Measurements from ENCODE around the gene CACNA1F. TPM values are rescaled to one million over a fixed set of nuclear protein-coding genes. Genes with fewer than 3 reads are reported as not detected.

Gene CACNA1F
- total and polyA plus RNA-seq, 10 of the 15 experiments (the other 5 are each of a cell fraction or from before 2014, with no cell fraction given) = 0.01 to 0.32 (median 0.05) TPM; not detected in 5

DNA sequence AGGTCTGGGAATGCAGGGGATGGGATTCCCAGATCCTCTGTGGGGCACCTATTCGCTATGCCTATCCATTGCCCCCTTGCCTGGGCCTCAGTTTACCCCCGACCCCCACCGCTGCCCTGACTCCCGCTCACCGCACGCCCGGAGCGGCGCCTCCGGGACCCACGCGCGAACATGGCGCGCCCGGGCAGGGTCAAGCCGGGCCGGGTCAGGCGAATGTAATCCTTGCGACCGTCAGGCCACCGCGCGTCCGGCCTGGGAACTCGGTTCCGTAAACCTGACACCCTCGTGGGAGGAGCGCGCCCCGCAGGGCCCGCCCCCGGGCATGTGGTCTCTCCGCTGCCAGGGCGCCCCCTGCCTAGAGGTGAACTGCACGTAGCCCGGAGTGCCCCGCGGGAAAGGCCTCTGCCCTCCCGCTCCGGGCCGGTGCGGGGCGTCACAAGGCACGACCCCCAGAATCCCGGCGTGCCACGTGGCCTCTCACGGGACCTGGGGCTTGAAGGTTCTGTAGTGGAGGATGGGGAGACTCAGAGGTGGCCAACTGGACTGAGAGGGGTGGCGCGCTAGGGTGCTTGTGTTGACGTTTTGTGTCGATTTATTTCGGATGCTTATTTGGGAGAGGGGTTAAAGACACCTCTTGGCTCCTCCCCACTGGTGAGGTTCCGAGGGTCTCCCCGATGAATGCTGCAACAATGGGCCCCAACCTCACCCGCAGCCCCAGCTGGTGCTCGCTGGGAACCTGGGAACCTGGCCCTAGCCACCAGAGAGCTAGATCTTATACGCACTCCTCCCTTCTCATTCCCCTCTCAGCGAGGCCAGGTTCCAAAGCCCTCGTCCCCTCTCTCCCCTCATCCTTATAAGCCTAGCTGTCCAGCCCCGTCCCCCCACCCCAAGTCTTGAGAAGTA is 46.8 kb downstream of the CACNA1F start, which contains the start of gene PRICKLE3 (continued):
- TF ChIP-seq POU2F2 (IDR thresholded peaks at IDR 0.05; ENCODE audit: borderline replicate concordance, low read depth, low read length) (no peak), ATF7 (IDR thresholded peaks at IDR 0.05; ENCODE audit: low read depth) (no peak), MEF2A (IDR thresholded peaks at IDR 0.05; ENCODE audit: insufficient read depth, low read depth, low read length) (no peak), TBL1XR1 (IDR thresholded peaks at IDR 0.05; ENCODE audit: low read depth, low read length) (no peak)
- TF ChIP-seq, protein P1, sequence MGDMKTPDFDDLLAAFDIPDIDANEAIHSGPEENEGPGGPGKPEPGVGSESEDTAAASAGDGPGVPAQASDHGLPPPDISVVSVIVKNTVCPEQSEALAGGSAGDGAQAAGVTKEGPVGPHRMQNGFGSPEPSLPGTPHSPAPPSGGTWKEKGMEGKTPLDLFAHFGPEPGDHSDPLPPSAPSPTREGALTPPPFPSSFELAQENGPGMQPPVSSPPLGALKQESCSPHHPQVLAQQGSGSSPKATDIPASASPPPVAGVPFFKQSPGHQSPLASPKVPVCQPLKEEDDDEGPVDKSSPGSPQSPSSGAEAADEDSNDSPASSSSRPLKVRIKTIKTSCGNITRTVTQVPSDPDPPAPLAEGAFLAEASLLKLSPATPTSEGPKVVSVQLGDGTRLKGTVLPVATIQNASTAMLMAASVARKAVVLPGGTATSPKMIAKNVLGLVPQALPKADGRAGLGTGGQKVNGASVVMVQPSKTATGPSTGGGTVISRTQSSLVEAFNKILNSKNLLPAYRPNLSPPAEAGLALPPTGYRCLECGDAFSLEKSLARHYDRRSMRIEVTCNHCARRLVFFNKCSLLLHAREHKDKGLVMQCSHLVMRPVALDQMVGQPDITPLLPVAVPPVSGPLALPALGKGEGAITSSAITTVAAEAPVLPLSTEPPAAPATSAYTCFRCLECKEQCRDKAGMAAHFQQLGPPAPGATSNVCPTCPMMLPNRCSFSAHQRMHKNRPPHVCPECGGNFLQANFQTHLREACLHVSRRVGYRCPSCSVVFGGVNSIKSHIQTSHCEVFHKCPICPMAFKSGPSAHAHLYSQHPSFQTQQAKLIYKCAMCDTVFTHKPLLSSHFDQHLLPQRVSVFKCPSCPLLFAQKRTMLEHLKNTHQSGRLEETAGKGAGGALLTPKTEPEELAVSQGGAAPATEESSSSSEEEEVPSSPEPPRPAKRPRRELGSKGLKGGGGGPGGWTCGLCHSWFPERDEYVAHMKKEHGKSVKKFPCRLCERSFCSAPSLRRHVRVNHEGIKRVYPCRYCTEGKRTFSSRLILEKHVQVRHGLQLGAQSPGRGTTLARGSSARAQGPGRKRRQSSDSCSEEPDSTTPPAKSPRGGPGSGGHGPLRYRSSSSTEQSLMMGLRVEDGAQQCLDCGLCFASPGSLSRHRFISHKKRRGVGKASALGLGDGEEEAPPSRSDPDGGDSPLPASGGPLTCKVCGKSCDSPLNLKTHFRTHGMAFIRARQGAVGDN (IDR thresholded peaks at IDR 0.05) = peak; percentile 42; the same call in 1 of the 2 replicates
- TF ChIP-seq, protein P2, sequence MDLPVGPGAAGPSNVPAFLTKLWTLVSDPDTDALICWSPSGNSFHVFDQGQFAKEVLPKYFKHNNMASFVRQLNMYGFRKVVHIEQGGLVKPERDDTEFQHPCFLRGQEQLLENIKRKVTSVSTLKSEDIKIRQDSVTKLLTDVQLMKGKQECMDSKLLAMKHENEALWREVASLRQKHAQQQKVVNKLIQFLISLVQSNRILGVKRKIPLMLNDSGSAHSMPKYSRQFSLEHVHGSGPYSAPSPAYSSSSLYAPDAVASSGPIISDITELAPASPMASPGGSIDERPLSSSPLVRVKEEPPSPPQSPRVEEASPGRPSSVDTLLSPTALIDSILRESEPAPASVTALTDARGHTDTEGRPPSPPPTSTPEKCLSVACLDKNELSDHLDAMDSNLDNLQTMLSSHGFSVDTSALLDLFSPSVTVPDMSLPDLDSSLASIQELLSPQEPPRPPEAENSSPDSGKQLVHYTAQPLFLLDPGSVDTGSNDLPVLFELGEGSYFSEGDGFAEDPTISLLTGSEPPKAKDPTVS (IDR thresholded peaks at IDR 0.05; ENCODE audit: low read depth, low read length) = no peak

Data from GM12878 (cell line).